ENCODE measurements around the gene HOXD3.

HOXD3 gene

GRCh38 chr2:176132205-176133171 is 24.6 kb upstream of the HOXD3 start:
- no peak for DNase-seq (ENCODE audit: low read depth in 2 of 2)

- DNase-seq (ENCODE audit: low read depth in 2 of 2): no peak
These were observed 23.7 kb upstream of the HOXD3 start for GRCh38 chr2:176133389-176133788.

GRCh38 chr2:176134035-176134434 is 23.1 kb upstream of the HOXD3 start:
- DNase-seq (ENCODE audit: low read depth in 2 of 2): no peak

- DNase-seq (ENCODE audit: low read depth in 2 of 2): no peak
These were observed 22.1 kb upstream of the HOXD3 start for GRCh38 chr2:176135035-176135440.

GRCh38 chr2:176136374-176137251 is 20.5 kb upstream of the HOXD3 start:
- DNase-seq (ENCODE audit: low read depth in 2 of 2): no peak

- no peak for DNase-seq (ENCODE audit: low read depth in 2 of 2)
These were observed 19.9 kb upstream of the HOXD3 start for GRCh38 chr2:176137252-176137580.

GRCh38 chr2:176137906-176138305 is 19.2 kb upstream of the HOXD3 start:
- DNase-seq (ENCODE audit: low read depth in 2 of 2): no peak

GRCh38 chr2:176138526-176138922 is 18.6 kb upstream of the HOXD3 start:
- DNase-seq (ENCODE audit: low read depth in 2 of 2): no peak

- no peak for DNase-seq (ENCODE audit: low read depth in 2 of 2)
These were observed 18.0 kb upstream of the HOXD3 start for GRCh38 chr2:176138923-176139660.

- DNase-seq (ENCODE audit: low read depth in 2 of 2): no peak
These were observed 17.2 kb upstream of the HOXD3 start for GRCh38 chr2:176139661-176140512.

GRCh38 chr2:176140513-176141317 is 16.4 kb upstream of the HOXD3 start:
- DNase-seq (ENCODE audit: low read depth in 2 of 2): peak; percentile 52 to 65

- no peak for DNase-seq (ENCODE audit: low read depth in 2 of 2)
These were observed 14.8 kb upstream of the HOXD3 start for GRCh38 chr2:176142281-176142680.

- DNase-seq (ENCODE audit: low read depth in 2 of 2): no peak
These were observed 11.8 kb upstream of the HOXD3 start for GRCh38 chr2:176145085-176145969.

GRCh38 chr2:176146101-176146500 is 11.0 kb upstream of the HOXD3 start:
- no peak for DNase-seq (ENCODE audit: low read depth in 2 of 2)

GRCh38 chr2:176146645-176147044 is 10.5 kb upstream of the HOXD3 start:
- no peak for DNase-seq (ENCODE audit: low read depth in 2 of 2)

- DNase-seq (ENCODE audit: low read depth in 2 of 2): no peak
These were observed 9.8 kb upstream of the HOXD3 start for GRCh38 chr2:176147210-176147799.

- DNase-seq (ENCODE audit: low read depth in 2 of 2): no peak
These were observed 9.2 kb upstream of the HOXD3 start for GRCh38 chr2:176147800-176148496.

GRCh38 chr2:176148751-176149421 is 8.2 kb upstream of the HOXD3 start:
- DNase-seq (ENCODE audit: low read depth in 2 of 2): no peak

All from stimulated activated CD4-positive, alpha-beta T cell treated with anti-CD3 and anti-CD28 coated beads, Interleukin-15, amount 100 ng/mL, for 48 hours (primary cell).